ENCODE measurements around the gene DUOX1.

GRCh38 chr15:45113380-45113990 lies 16.3 kb upstream of the DUOX1 start:
- TF ChIP-seq, protein P1, sequence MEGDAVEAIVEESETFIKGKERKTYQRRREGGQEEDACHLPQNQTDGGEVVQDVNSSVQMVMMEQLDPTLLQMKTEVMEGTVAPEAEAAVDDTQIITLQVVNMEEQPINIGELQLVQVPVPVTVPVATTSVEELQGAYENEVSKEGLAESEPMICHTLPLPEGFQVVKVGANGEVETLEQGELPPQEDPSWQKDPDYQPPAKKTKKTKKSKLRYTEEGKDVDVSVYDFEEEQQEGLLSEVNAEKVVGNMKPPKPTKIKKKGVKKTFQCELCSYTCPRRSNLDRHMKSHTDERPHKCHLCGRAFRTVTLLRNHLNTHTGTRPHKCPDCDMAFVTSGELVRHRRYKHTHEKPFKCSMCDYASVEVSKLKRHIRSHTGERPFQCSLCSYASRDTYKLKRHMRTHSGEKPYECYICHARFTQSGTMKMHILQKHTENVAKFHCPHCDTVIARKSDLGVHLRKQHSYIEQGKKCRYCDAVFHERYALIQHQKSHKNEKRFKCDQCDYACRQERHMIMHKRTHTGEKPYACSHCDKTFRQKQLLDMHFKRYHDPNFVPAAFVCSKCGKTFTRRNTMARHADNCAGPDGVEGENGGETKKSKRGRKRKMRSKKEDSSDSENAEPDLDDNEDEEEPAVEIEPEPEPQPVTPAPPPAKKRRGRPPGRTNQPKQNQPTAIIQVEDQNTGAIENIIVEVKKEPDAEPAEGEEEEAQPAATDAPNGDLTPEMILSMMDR (IDR thresholded peaks at IDR 0.05): no peak
- no peak for TF ChIP-seq POLR2A (IDR thresholded peaks at IDR 0.05)

Measured in adrenal gland (tissue), 5 donors.